ENCODE measurements around the gene PLAU. TPM values are rescaled to one million over a fixed set of nuclear protein-coding genes. Genes with fewer than 3 reads are reported as not detected.

PLAU gene
- total and polyA plus RNA-seq, 9 of the 15 experiments (the other 6 are each of a cell fraction or from before 2014, with no cell fraction given), result 2.1 to 16.9 (median 3.3) TPM

DNA sequence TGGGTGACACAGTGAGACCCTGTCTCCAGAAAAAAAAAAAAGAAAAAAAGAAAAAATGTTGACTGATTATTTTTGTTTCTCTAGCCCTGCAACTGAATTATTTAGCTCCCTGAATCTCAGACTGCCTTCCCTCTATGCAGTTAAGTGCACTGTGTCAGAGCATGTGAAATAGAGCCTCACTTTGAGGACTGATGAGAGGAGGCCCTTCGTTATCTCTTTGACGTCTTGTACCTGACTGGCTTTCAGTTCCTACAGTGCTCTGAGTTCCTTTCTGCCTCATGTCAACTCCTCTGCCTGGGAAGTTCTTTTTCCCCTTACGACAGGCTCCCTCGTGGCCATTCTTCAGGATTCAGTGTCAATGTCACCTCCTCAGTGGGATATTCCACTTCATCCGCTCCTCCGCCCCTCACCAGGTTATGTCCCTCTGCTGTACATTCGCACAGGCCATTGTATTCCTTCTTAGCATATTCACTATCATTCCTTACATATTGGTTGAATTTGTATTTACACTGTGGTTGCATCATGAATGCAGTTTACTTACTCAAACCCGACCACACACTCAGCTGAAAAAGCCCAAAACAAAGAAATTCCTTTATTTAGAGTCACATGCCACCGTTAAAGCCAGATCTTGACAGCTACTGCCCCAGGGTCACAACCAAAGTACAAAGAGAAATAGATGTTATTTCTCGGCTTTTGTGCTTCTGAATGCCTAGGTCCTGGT is 18.5 kb upstream of the PLAU start (continued):
- TF ChIP-seq CEBPG (CRISPR knock-in tag; IDR thresholded peaks at IDR 0.05) (peak; percentile 81; the same call in 1 of the 2 replicates), CEBPG (tag; conservative IDR thresholded peaks at IDR 0.05 in 1 of 2, IDR thresholded peaks at IDR 0.05 in 1 of 2) (peak in 1 of 2 experiments; percentile 91; a peak in 2 of 4 replicates), ZNF23 (CRISPR knock-in tag; IDR thresholded peaks at IDR 0.05) (no peak), RBBP5 (IDR thresholded peaks at IDR 0.05; ENCODE audit: borderline replicate concordance, insufficient read depth, low read length, poor library complexity, severe bottlenecking) (no peak), L3MBTL2 (IDR thresholded peaks at IDR 0.05) (peak; percentile 44; the same call in 1 of the 2 replicates), ZNF584 (CRISPR knock-in tag; IDR thresholded peaks at IDR 0.05; ENCODE audit: low read depth) (no peak), MAFF (IDR thresholded peaks at IDR 0.05; ENCODE audit: low read length) (no peak), SOX6 (IDR thresholded peaks at IDR 0.05) (peak; percentile 61; the same call in 1 of the 2 replicates)
- TF ChIP-seq, protein P1, sequence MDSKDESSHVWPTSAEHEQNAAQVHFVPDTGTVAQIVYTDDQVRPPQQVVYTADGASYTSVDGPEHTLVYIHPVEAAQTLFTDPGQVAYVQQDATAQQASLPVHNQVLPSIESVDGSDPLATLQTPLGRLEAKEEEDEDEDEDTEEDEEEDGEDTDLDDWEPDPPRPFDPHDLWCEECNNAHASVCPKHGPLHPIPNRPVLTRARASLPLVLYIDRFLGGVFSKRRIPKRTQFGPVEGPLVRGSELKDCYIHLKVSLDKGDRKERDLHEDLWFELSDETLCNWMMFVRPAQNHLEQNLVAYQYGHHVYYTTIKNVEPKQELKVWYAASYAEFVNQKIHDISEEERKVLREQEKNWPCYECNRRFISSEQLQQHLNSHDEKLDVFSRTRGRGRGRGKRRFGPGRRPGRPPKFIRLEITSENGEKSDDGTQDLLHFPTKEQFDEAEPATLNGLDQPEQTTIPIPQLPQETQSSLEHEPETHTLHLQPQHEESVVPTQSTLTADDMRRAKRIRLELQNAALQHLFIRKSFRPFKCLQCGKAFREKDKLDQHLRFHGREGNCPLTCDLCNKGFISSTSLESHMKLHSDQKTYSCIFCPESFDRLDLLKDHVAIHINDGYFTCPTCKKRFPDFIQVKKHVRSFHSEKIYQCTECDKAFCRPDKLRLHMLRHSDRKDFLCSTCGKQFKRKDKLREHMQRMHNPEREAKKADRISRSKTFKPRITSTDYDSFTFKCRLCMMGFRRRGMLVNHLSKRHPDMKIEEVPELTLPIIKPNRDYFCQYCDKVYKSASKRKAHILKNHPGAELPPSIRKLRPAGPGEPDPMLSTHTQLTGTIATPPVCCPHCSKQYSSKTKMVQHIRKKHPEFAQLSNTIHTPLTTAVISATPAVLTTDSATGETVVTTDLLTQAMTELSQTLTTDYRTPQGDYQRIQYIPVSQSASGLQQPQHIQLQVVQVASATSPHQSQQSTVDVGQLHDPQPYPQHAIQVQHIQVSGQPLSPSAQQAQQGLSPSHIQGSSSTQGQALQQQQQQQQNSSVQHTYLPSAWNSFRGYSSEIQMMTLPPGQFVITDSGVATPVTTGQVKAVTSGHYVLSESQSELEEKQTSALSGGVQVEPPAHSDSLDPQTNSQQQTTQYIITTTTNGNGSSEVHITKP (IDR thresholded peaks at IDR 0.05; ENCODE audit: partially characterized antibody), result peak; percentile 9
- TF ChIP-seq, protein P2, sequence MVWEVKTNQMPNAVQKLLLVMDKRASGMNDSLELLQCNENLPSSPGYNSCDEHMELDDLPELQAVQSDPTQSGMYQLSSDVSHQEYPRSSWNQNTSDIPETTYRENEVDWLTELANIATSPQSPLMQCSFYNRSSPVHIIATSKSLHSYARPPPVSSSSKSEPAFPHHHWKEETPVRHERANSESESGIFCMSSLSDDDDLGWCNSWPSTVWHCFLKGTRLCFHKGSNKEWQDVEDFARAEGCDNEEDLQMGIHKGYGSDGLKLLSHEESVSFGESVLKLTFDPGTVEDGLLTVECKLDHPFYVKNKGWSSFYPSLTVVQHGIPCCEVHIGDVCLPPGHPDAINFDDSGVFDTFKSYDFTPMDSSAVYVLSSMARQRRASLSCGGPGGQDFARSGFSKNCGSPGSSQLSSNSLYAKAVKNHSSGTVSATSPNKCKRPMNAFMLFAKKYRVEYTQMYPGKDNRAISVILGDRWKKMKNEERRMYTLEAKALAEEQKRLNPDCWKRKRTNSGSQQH (CRISPR knock-in tag; IDR thresholded peaks at IDR 0.05), result no peak
- TF ChIP-seq, protein P3, sequence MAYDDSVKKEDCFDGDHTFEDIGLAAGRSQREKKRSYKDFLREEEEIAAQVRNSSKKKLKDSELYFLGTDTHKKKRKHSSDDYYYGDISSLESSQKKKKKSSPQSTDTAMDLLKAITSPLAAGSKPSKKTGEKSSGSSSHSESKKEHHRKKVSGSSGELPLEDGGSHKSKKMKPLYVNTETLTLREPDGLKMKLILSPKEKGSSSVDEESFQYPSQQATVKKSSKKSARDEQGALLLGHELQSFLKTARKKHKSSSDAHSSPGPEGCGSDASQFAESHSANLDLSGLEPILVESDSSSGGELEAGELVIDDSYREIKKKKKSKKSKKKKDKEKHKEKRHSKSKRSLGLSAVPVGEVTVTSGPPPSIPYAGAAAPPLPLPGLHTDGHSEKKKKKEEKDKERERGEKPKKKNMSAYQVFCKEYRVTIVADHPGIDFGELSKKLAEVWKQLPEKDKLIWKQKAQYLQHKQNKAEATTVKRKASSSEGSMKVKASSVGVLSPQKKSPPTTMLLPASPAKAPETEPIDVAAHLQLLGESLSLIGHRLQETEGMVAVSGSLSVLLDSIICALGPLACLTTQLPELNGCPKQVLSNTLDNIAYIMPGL (CRISPR knock-in tag; IDR thresholded peaks at IDR 0.05), result 0 out of 2 replicates have a peak, but pooled peaks have one; percentile 4
- TF ChIP-seq, protein P4, sequence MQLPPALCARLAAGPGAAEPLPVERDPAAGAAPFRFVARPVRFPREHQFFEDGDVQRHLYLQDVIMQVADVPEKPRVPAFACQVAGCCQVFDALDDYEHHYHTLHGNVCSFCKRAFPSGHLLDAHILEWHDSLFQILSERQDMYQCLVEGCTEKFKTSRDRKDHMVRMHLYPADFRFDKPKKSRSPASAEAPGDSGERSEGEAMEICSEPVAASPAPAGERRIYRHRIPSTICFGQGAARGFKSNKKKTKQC (CRISPR knock-in tag; IDR thresholded peaks at IDR 0.05), result no peak

Data from K562 (cell line).